Loucy (cell line): ENCODE results near the gene UPK3B.
"Not testable (repeated sequence)": the region's sequence is repeated elsewhere in the genome, so short reads cannot be mapped to it uniquely, and the experiment has no call there.

Experiments
- CTCF ChIP-seq: fragments of 200-600 bp; sonication (generic); conservative IDR thresholded peaks from 2 replicates; pipeline ENCODE4 v1.5.1; 2014; ENCODE audit warnings: mild to moderate bottlenecking, antibody characterized with exemption, low read length
- EZH2phosphoT487 ChIP-seq: fragments of 200-600 bp; IDR thresholded peaks from 2 replicates; pipeline ENCODE4 v1.6.1; 2018; ENCODE audit warnings: antibody characterized with exemption, mild to moderate bottlenecking, moderate library complexity, borderline replicate concordance

GRCh38 chr7:76484456-76484855 lies 25.9 kb upstream of the UPK3B start:
- TF ChIP-seq CTCF, EZH2phosphoT487: not testable (repeated sequence)
